ENCODE results near the gene DIS3L2.
"Not testable (repeated sequence)": the region's sequence is repeated elsewhere in the genome, so short reads cannot be mapped to it uniquely, and the experiment has no call there.

DIS3L2 gene

GRCh38 chr2:232332940-232333259 is 371.4 kb downstream of the DIS3L2 start:
- H3K27ac ChIP-seq, result no peak overlapping the region
- TF ChIP-seq ZFX (IDR thresholded peaks at IDR 0.05; ENCODE audit: borderline replicate concordance), result no peak
- no peak for TF ChIP-seq CTCF (IDR thresholded peaks at IDR 0.05)

GRCh38 chr2:232333361-232334135 is 372.0 kb downstream of the DIS3L2 start:
- TF ChIP-seq ZFX (IDR thresholded peaks at IDR 0.05; ENCODE audit: borderline replicate concordance) (no peak), CTCF (IDR thresholded peaks at IDR 0.05) (peak; percentile 73)
- H3K27ac ChIP-seq, result no peak overlapping the region

GRCh38 chr2:232334136-232334884 is 372.8 kb downstream of the DIS3L2 start:
- not testable (repeated sequence) for H3K27ac ChIP-seq

- H3K27ac ChIP-seq, result not testable (repeated sequence)
Measured at GRCh38 chr2:232334885-232335205, 373.3 kb downstream of the DIS3L2 start.

GRCh38 chr2:232335206-232335858 is 373.8 kb downstream of the DIS3L2 start:
- not testable (repeated sequence) for H3K27ac ChIP-seq
- peak; percentile 86 for TF ChIP-seq CTCF (IDR thresholded peaks at IDR 0.05)

GRCh38 chr2:232335859-232336215 is 374.3 kb downstream of the DIS3L2 start:
- TF ChIP-seq CTCF (IDR thresholded peaks at IDR 0.05) (no peak), ZFX (IDR thresholded peaks at IDR 0.05; ENCODE audit: borderline replicate concordance) (no peak)
- H3K27ac ChIP-seq, result no peak overlapping the region

- TF ChIP-seq CTCF (IDR thresholded peaks at IDR 0.05) (no peak), ZFX (IDR thresholded peaks at IDR 0.05; ENCODE audit: borderline replicate concordance) (no peak)
- 0 out of 2 replicates have a peak overlapping the region, but pooled peaks have one; percentile 3 for H3K27ac ChIP-seq
Measured at GRCh38 chr2:232336241-232336736, 374.8 kb downstream of the DIS3L2 start.

GRCh38 chr2:232336981-232337720 is 375.6 kb downstream of the DIS3L2 start:
- H3K27ac ChIP-seq, result 0 out of 2 replicates have a peak overlapping the region, but pooled peaks have one; percentile 3

GRCh38 chr2:232338094-232338758 is 376.7 kb downstream of the DIS3L2 start:
- H3K27ac ChIP-seq, result not testable (repeated sequence)

More at GRCh38 chr2:232336981-232337720, 375.6 kb downstream of the DIS3L2 start:
- no peak for TF ChIP-seq CTCF (IDR thresholded peaks at IDR 0.05)
- TF ChIP-seq ZFX (IDR thresholded peaks at IDR 0.05; ENCODE audit: borderline replicate concordance), result no peak
